HG03439 (cell line): Measurements from ENCODE around the gene COL20A1.
"Not testable (repeated sequence)": the region's sequence is repeated elsewhere in the genome, so short reads cannot be mapped to it uniquely, and the experiment has no call there.

Experiments
- ATAC-seq: cut with Tn5 transposase; IDR thresholded peaks from one replicate; pipeline ENCODE4 v1.9.1; 2021; ENCODE audit warnings: mild to moderate bottlenecking, moderate library complexity; ENCODE audit not compliant: unreplicated experiment

Gene COL20A1

GRCh38 chr20:63330084-63330760, 37.2 kb downstream of the COL20A1 start:
- no peak for ATAC-seq

GRCh38 chr20:63330940-63331339, 38.0 kb downstream of the COL20A1 start:
- no peak for ATAC-seq

DNA sequence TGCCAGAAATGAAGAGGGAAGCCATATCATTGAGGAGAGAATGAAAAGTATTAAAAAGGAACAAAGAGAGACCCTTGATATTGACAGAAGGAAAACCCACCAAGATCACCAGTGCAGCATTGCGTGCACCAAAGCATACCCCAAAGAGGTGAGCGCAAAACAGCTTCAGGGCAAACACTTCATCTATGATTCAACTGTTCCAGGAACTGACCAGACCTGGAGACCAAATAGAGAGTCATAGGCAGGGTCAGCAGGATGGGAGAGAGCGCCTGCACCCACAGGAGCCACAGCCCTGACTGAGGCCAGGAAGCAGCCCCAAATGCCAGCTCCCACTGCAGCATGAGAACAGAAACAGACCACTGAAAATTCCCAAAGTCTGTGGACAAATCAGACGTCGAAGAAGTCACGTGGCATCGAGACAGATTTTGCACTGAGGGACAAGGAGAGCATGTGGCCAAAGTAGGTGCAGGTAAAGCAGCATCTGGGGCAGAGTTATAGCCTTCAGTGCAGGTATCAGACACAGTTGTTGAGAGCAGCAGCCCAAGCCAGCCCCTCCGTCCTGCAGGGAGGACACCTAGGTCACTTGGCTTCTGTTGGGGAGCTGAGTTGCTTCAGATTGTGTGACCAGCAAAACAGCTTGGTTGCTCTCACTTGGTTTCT, 38.9 kb downstream of the COL20A1 start:
- ATAC-seq = no peak

- no peak for ATAC-seq
Observed at GRCh38 chr20:63332488-63333240, 39.7 kb downstream of the COL20A1 start.

DNA sequence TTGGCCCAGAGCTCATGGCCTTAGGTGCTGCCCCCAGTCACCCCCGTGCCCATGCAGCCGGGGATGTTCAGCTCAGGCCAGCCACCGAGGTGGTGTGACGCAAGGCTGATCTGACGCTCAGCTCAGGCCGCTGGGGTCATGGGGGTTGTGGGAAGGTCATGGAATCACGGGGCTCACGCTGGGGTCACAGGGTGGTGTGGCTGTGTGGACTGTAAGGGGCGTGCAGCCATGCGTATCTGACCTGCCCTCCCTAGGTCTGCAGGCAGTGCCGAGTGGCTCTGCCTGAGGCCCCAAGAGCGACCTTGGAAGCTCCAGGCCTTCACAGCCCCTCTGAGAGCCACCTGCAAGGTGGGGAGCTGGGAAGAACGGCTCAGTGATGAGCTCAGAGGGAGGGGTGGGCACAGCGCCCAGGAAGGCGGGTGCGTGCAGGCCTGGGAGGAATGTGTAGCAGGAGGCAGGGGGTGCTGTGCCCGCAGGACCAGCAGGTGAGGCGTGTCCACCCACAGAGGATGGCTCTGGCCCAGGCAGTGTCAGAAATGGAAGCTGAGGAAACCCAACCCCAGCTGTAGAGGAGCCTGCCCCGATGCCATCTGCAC, 40.4 kb downstream of the COL20A1 start:
- ATAC-seq = no peak

DNA sequence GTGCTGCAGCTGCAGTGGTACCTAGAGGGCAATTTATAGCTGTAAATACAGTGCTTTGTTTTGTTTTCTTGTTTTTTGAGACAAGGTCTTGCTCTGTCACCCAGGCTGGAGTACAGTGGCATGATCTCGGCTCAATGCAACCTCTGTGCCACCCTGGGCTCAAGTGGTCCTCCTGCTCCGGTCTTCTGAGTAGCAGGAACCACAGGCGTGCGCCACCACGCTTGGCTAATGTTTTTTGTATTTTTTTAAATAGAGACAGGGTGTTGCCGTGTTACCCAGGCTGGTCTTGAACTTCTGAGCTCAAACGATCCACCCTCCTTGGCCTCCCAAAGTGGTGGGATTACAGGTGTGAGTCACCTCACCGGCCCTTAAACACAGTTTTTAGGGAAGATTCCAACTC, 41.4 kb downstream of the COL20A1 start:
- no peak for ATAC-seq

DNA sequence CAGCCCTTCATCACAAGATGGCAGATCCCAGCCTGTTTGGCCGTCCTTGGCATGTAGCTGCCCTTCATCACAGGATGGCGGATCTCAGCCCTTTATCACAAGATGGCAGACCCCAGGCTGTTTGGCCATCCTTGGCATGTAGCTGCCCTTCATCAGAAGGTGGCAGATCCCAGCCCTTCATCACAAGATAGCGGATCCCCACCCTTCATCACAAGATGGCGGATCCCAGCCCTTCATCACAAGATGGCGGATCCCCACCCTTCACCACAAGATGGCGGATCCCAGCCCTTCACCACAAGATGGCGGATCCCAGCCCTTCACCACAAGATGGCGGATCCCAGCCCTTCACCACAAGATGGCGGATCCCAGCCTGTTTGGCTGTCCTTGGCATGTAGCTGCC, 42.1 kb downstream of the COL20A1 start:
- ATAC-seq = not testable (repeated sequence)

- no peak for ATAC-seq
Observed at GRCh38 chr20:63335711-63336110, 42.7 kb downstream of the COL20A1 start.

- no peak for ATAC-seq
Observed at GRCh38 chr20:63336232-63336752, 43.3 kb downstream of the COL20A1 start.

DNA sequence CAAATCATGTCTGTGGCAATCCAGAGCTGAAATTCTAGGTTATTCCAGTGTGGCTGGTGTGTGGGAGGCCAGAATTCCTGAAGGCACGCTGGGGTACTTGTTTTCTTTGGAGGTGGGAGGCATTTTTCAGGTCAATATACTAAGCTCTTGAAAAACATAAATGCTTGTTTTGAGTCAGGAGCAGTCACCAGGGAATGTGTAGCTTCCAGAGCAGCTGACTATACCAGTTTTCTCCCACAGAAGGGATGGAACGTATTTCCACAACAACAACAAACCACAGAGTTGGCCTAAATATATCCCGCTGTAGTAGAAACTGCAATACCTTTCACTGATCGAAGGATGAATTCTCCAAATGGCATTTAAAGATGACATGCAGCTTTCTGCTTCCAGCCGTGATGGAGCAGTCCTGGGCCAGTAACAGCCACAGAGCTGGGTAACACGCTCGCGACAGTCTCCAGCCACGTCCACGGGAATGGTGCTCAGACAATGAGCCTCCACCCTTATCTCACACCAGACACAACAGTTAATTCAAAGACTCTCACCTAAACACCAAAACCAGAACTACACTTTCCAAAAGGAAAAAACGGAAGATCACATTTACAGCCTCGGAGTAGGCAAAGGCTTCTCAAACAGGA, 44.9 kb downstream of the COL20A1 start:
- ATAC-seq = no peak

DNA sequence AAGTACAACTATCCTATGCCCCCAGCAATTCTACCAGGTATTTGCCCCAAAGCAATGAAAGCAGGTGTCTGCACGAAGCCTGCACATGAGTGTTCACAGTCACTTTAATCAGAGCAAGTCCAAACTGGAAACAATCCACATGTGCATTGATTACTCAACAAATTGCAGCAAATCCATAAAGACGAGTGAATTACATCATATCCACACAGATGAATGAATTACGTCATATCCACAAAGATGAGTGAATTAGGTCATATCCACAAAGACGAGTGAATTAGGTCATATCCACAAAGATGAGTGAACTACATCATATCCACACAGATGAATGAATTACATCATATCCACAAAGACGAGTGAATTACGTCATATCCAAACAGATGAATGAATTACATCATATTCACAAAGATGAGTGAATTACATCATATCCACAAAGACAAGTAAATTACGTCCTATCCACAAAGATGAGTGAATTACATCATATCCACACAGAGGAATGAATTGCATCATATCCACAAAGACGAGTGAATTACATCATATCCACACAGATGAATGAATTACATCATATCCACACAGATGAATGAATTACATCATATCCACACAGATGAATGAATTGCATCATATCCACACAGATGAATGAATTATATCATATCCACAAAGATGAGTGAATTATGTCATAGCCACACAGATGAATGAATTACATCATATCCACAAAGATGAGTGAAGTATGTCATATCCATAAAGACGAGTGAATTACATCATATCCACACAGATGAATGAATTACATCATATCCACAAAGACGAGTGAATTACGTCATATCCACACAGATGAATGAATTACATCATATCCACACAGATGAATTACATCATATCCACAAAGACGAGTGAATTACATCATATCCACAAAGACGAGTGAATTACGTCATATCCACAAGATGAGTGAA, 46.4 kb downstream of the COL20A1 start:
- not testable (repeated sequence) for ATAC-seq

DNA sequence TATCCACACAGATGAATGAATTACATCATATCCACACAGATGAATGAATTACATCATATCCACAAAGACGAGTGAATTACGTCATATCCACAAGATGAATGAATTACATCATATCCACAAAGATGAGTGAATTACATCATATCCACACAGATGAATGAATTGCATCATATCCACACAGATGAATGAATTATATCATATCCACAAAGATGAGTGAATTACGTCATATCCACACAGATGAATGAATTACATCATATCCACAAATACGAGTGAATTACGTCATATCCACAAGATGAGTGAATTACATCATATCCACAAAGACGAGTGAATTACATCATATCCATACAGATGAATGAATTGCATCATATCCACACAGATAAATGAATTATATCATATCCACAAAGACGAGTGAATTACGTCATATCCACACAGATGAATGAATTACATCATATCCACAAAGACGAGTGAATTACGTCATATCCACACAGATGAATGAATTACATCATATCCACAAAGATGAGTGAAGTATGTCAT, 47.2 kb downstream of the COL20A1 start:
- ATAC-seq = not testable (repeated sequence)

- ATAC-seq = no peak
Observed at GRCh38 chr20:63342561-63343459, 49.8 kb downstream of the COL20A1 start.

GRCh38 chr20:63343460-63344445, 50.8 kb downstream of the COL20A1 start:
- no peak for ATAC-seq

- no peak for ATAC-seq
Observed at GRCh38 chr20:63344616-63345327, 51.8 kb downstream of the COL20A1 start.

- no peak for ATAC-seq
Observed at GRCh38 chr20:63345328-63346100, 52.5 kb downstream of the COL20A1 start.
